Peyer's patch (tissue), 4 donors: Measurements from ENCODE around the gene CCDC74B. TPM values are rescaled to one million over a fixed set of nuclear protein-coding genes. Genes with fewer than 3 reads are reported as not detected.
"Not testable (repeated sequence)": the region's sequence is repeated elsewhere in the genome, so short reads cannot be mapped to it uniquely, and the experiment has no call there.

Source experiments
- DNase-seq, 3 donors: peaks; one replicate each; pipeline ENCODE4 v3.0.0-alpha.2; 2017 to 2019
- H3K27ac ChIP-seq, 4 donors: fragments of 200-600 bp; sonication (generic); one replicate each; pipeline ENCODE4 v1.5.1; 2016 to 2019
- H3K27me3 ChIP-seq, 2 donors: fragments of 200-600 bp; sonication (generic); one replicate each; pipeline ENCODE4 v1.5.1; 2019
- H3K36me3 ChIP-seq, 3 donors: fragments of 200-600 bp; sonication (generic); one replicate each; pipeline ENCODE4 v1.5.1; 2016 to 2019
- H3K4me1 ChIP-seq, 4 donors: fragments of 200-600 bp; sonication (generic); one replicate each; pipeline ENCODE4 v1.5.1; 2016 to 2019
- H3K4me3 ChIP-seq, 4 donors: fragments of 200-600 bp; sonication (generic); 1 replicate in 3 of 4; 2 replicates in 1 of 4; pipeline ENCODE4 v1.5.1; 2016 to 2019; ENCODE audit warnings: mild to moderate bottlenecking in 1 of 4
- H3K9me3 ChIP-seq, 4 donors: fragments of 200-600 bp; sonication (generic); one replicate each; pipeline ENCODE4 v1.5.1; 2016 to 2019; ENCODE audit warnings: mild to moderate bottlenecking in 1 of 4
- POLR2A ChIP-seq, 2 donors: fragments of 450-650 bp; IDR thresholded peaks; one replicate each; pipeline ENCODE4 v1.5.1; 2017; ENCODE audit warnings: antibody characterized with exemption in 2 of 2, mild to moderate bottlenecking in 2 of 2, moderate library complexity in 2 of 2
- total RNA-seq, 4 donors: library from RNA; depleted of rRNA; stranded (reverse); fragments of >200 nt; gene quantifications; one replicate each; pipeline ENCODE4 v1.1.0, GENCODE V29; 2016
- TF ChIP-seq, protein P1 (sequence below), 6 experiments: fragments of 450-650 bp in 4 of 6; fragments of 200-600 bp in 2 of 6; sonication (generic) in 1 of 6; IDR thresholded peaks; one replicate each; pipeline ENCODE4 v1.5.1; 2017 to 2019; ENCODE audit warnings: antibody characterized with exemption in 6 of 6, mild to moderate bottlenecking in 3 of 6, moderate library complexity in 1 of 6

The CCDC74B gene
- 1 to 10 TPM in 2 of 4 donors, not detected in 2; 2.1 to 2.6 TPM for total RNA-seq

DNA sequence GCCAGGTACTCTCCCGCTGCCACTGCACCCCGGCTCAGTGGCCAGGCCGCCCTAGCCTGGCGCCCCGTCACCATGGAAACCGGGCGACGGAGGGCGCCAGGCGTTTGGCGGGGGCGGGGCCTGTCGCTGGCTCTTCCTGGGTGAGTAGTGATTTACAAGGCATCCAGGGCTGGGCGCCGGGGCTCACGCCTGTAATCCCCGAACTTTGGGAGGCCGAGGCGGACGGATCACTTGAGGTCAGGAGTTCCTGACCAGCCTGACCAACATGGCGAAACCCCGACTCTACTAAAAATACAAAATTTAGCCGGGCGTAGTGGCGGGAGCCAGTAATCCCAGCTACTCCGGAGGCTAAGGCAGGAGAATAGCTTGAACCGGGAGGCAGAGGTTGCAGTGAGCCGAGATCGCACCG lies at the start of gene CCDC74B:
CCDC74B (minus strand) TSS at position 107 of the 409 bp plus-strand sequence. CDS start 116 bp downstream, outside the sequence.
- H3K9me3 ChIP-seq, H3K4me1 ChIP-seq, H3K27ac ChIP-seq, H3K36me3 ChIP-seq, H3K27me3 ChIP-seq: not testable (repeated sequence)
- DNase-seq = peak; percentile 37 to 77 (median 47)
- peak within 1 kb of the TSS; percentile 17 to 41 (median 38) for H3K4me3 ChIP-seq

DNA sequence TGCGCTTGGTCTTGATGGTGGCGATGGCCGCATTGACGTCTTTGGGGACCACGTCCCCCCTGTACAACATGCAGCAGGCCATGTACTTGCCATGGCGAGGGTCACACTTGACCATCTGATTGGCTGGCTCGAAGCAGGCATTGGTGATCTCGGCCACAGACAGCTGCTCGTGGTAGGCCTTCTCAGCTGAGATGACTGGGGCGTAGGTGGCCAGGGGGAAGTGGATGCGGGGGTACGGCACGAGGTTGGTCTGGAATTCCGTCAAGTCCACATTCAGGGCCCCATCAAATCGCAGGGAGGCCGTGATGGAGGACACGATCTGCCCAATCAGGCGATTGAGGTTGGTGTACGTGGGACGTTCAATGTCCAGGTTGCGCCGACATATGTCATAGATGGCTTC lies 48.9 kb upstream of the CCDC74B start:
- not testable (repeated sequence) for H3K27me3 ChIP-seq, H3K4me1 ChIP-seq, H3K36me3 ChIP-seq, DNase-seq, H3K4me3 ChIP-seq, H3K27ac ChIP-seq, H3K9me3 ChIP-seq

DNA sequence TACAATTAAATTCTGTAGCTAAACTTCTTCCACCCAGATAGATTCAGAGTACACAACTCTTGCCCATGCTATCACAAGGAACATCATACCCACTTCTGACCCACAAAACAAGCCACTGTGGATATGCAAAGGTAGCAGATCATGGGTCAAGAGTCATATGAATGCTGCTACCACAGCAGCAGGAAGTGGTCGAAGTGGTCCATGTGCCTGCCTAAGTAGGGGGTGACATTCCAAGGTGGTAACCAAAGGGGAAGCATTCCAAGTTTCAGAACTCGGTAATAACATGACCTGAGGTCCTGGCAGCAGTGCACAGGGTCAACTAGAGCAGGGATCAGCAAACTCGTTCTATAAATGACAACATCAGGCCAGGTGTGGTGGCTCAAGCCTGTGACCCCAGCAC lies 47.5 kb upstream of the CCDC74B start:
- not testable (repeated sequence) for H3K4me1 ChIP-seq, H3K4me3 ChIP-seq, H3K27ac ChIP-seq, H3K36me3 ChIP-seq, DNase-seq, H3K9me3 ChIP-seq, H3K27me3 ChIP-seq

DNA sequence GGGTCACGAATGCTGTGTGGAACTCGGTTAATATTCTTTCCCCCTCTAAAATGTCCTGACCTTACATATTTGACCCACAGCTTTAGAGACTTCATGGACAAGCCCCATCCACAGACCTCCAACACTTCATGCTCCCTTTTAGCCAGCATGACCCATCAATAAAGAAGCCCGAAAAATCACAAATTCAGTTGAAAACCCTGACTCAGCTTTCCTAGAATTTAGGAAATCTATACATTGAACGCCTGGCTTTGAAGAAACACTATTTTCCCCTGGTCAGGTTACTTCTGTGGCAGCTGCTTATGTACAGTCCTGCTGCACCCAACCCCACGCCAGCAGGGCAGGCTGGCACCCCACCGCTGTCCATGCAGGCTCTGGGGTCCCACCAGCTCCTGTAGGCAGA lies 46.4 kb upstream of the CCDC74B start:
- not testable (repeated sequence) for H3K27me3 ChIP-seq

DNA sequence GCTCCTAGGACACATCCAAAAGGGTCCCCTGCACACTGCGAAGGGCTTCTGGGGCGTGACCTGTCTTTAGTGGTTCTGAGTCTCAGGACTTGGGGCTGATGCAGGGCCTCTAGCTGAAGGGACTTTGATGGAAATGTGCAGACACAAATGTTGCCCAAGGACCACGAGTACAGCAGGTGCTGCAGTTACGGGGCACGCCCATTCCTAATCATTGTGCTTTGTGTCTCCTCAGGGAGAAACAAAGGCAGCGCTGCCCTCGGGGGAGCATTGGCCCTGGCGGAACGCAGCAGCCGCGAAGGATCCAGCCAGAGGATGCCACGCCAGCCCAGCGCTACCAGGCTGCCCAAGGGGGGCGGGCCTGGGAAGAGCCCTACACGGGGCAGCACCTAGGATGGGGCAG lies 45.3 kb upstream of the CCDC74B start:
- no peak for DNase-seq

More for the DNA sequence above, 46.4 kb upstream of the CCDC74B start:
- H3K27ac ChIP-seq, H3K36me3 ChIP-seq, DNase-seq, H3K4me3 ChIP-seq, H3K4me1 ChIP-seq, H3K9me3 ChIP-seq: not testable (repeated sequence)

DNA sequence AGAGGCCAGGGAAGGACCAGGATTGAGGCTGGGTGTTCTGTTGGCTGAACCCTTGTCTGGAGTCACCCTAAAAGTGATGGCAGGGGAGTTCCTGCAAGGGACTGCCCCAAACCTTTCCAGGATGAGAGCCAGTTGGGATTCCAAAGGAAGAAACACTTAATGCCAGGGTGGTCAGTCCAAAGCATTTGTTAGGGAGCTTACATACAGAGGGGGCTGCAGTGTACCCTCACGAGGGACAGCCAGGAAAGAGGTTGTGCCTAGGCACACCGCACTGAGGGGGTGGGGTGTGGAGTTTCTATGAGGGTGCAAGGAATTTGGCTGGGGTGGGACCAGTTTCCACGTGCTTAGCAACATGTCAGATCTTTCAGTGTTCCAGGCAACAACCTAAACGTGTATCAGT lies 44.0 kb upstream of the CCDC74B start:
- H3K27ac ChIP-seq, DNase-seq, H3K9me3 ChIP-seq, H3K4me3 ChIP-seq, H3K4me1 ChIP-seq, H3K27me3 ChIP-seq, H3K36me3 ChIP-seq: not testable (repeated sequence)

More for the DNA sequence above, 45.3 kb upstream of the CCDC74B start:
- no peaks in the 10 kb centered on the region for H3K27me3 ChIP-seq
- no peak overlapping the region for H3K27ac ChIP-seq
- no peaks in the 10 kb centered on the region for H3K36me3 ChIP-seq
- no peak overlapping the region for H3K4me3 ChIP-seq
- no peaks in the 10 kb centered on the region for H3K9me3 ChIP-seq
- H3K4me1 ChIP-seq = no peaks in the 10 kb centered on the region
- no peak for TF ChIP-seq POLR2A (IDR thresholded peaks at IDR 0.05)
- TF ChIP-seq, protein P1, sequence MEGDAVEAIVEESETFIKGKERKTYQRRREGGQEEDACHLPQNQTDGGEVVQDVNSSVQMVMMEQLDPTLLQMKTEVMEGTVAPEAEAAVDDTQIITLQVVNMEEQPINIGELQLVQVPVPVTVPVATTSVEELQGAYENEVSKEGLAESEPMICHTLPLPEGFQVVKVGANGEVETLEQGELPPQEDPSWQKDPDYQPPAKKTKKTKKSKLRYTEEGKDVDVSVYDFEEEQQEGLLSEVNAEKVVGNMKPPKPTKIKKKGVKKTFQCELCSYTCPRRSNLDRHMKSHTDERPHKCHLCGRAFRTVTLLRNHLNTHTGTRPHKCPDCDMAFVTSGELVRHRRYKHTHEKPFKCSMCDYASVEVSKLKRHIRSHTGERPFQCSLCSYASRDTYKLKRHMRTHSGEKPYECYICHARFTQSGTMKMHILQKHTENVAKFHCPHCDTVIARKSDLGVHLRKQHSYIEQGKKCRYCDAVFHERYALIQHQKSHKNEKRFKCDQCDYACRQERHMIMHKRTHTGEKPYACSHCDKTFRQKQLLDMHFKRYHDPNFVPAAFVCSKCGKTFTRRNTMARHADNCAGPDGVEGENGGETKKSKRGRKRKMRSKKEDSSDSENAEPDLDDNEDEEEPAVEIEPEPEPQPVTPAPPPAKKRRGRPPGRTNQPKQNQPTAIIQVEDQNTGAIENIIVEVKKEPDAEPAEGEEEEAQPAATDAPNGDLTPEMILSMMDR (IDR thresholded peaks at IDR 0.05) = no peak

DNA sequence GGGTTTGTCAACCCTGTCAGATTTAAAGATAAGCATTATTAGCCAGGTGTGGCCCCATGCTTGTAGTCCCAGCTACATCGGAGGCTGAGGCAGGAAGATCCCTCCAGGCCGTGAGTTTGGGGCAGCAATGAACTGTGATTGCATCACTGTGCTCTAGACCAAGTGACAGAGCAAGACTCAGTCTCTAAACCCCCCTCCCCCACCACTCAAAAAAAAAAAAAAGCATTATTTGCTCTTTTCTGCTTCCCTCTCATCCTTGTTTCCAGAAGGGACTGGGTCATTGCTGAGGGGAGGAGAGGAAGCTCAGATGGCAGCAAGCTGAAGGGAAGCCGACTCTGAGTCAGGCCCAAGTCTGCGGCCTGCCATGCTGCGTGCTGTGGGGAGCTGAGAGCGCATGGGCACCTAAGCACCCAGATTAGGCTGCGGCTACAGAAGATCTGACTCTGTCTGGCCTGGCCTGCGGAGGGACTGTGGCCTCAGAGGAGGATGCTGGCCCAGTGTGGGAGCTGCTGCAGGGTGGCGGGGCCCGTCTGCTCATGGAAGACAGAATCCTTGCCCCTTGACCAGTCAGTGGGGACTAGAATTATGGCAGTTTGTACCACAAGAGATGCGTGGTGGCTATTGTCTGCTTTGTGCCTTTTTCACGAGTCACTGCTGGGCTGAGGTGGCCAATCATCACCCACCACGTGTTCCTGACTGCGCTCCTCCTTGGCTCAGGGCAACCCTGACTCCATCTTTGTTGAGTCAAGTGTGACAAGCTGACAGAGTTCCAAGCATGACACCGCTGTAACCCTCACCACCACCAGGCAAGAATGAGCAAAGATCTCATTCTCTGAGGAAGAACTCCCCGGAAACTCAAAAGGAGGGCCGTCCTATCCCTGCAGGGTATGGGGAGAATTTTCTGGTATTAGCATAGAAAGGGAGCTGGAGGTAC lies 43.2 kb upstream of the CCDC74B start:
- not testable (repeated sequence) for H3K4me3 ChIP-seq, DNase-seq, H3K27ac ChIP-seq, H3K9me3 ChIP-seq, H3K27me3 ChIP-seq, H3K36me3 ChIP-seq, H3K4me1 ChIP-seq

DNA sequence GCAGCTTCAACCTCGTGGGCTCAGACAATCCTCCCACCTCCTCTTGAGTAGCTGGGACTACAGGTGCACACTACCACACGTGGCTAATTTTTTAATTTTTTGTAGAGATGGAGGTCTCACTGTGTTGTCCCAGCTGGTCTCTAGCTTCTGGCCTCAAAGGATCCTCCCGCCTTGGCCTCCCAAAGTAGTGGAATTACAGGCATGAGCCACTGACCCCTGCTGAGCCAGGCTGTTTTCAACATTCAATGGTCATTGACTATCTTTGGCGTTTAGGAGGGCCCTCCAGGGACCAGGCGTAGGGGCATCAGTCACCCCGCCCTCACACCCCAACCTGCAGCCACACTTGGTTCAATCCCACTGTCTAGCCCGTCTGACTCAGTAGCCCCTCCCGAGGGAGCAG lies 42.4 kb upstream of the CCDC74B start:
- H3K27me3 ChIP-seq = no peaks in the 10 kb centered on the region
- DNase-seq = no peak
- no peak overlapping the region for H3K4me3 ChIP-seq
- TF ChIP-seq, protein P1 (IDR thresholded peaks at IDR 0.05) = no peak
- TF ChIP-seq POLR2A (IDR thresholded peaks at IDR 0.05) = no peak
- no peaks in the 10 kb centered on the region for H3K36me3 ChIP-seq
- no peaks in the 10 kb centered on the region for H3K9me3 ChIP-seq
- no peaks in the 10 kb centered on the region for H3K4me1 ChIP-seq
- H3K27ac ChIP-seq = no peak overlapping the region

DNA sequence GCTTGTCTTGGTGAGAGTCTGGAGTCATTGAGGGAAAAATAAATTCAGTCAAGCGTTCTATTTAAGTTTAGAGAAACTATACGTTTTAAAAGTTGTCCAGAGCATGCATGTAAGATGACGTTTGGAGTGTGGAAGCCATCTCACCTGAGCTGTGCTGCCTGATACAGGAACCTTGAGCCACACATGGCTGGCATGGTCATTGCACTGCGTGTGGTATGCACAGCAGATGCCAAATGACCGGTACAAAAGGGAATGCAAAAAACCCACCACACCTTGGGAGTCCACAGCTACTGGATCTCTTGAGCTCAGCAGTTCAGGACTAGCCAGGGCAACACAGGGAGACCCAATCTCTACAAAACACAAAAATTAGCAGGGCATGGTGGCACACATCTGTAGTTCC lies 41.5 kb upstream of the CCDC74B start:
- Histone ChIP-seq H3K27me3 (no peaks in the 10 kb centered on the region), H3K36me3 (no peaks in the 10 kb centered on the region), H3K27ac (no peak overlapping the region), H3K4me3 (no peak overlapping the region), H3K4me1 (no peaks in the 10 kb centered on the region), H3K9me3 (no peaks in the 10 kb centered on the region)
- TF ChIP-seq POLR2A (IDR thresholded peaks at IDR 0.05) = no peak
- DNase-seq = no peak
